Measurements from ENCODE around the gene ASS1. TPM values are rescaled to one million over a fixed set of nuclear protein-coding genes. Genes with fewer than 3 reads are reported as not detected.

The ASS1 gene
- total RNA-seq, 1 experiment from 2014 or later, result 255 TPM

GRCh38 chr9:130484362-130485072 is 39.8 kb downstream of the ASS1 start:
- Histone ChIP-seq H3K9me2 (ENCODE audit: insufficient read depth) (no peaks in the 10 kb centered on the region), H2AFZ (no peak overlapping the region), H3K27ac (no peak overlapping the region), H3K4me1 (replicated peaks; ENCODE audit: insufficient read depth) (no peaks in the 10 kb centered on the region), H3F3A (ENCODE audit: insufficient read depth, low read depth) (no peaks in the 10 kb centered on the region), H3K4me2 (no peak overlapping the region), H3K79me2 (ENCODE audit: low read depth) (no peaks in the 10 kb centered on the region), H3K9me3 (ENCODE audit: insufficient read depth, low read depth) (no peaks in the 10 kb centered on the region), H3K27me3 (ENCODE audit: insufficient read depth, low read depth) (no peaks in the 10 kb centered on the region), H3K4me3 (no peak overlapping the region), H4K20me1 (ENCODE audit: insufficient read depth) (no peaks in the 10 kb centered on the region), H3K36me3 (ENCODE audit: low read depth) (no peaks in the 10 kb centered on the region)
- ChIA-PET CTCF (no interaction called here), POLR2A (ENCODE audit: unreplicated experiment) (no interaction called here)
- no TSS peak for BruUV-seq (replicated peaks)
- TF ChIP-seq, protein P1, sequence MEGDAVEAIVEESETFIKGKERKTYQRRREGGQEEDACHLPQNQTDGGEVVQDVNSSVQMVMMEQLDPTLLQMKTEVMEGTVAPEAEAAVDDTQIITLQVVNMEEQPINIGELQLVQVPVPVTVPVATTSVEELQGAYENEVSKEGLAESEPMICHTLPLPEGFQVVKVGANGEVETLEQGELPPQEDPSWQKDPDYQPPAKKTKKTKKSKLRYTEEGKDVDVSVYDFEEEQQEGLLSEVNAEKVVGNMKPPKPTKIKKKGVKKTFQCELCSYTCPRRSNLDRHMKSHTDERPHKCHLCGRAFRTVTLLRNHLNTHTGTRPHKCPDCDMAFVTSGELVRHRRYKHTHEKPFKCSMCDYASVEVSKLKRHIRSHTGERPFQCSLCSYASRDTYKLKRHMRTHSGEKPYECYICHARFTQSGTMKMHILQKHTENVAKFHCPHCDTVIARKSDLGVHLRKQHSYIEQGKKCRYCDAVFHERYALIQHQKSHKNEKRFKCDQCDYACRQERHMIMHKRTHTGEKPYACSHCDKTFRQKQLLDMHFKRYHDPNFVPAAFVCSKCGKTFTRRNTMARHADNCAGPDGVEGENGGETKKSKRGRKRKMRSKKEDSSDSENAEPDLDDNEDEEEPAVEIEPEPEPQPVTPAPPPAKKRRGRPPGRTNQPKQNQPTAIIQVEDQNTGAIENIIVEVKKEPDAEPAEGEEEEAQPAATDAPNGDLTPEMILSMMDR (conservative IDR thresholded peaks at IDR 0.05), result no peak
- TF ChIP-seq EZH2 (IDR thresholded peaks at IDR 0.05; ENCODE audit: low read depth), result no peak
- intact Hi-C loops (cut with micrococcal nuclease; ENCODE audit: unreplicated experiment), result no loop called here
- no peak for DNase-seq

GRCh38 chr9:130486103-130486502 is 41.3 kb downstream of the ASS1 start:
- H3K36me3 ChIP-seq (ENCODE audit: low read depth), result no peaks in the 10 kb centered on the region
- TF ChIP-seq EZH2 (IDR thresholded peaks at IDR 0.05; ENCODE audit: low read depth), result no peak
- TF ChIP-seq, protein P1 (conservative IDR thresholded peaks at IDR 0.05), result no peak
- BruUV-seq (replicated peaks), result no TSS peak
- no peak overlapping the region for H2AFZ ChIP-seq
- no peak for DNase-seq
- no peak overlapping the region for H3K4me3 ChIP-seq
- H3K9me2 ChIP-seq (ENCODE audit: insufficient read depth), result no peaks in the 10 kb centered on the region
- no peak overlapping the region for H3K4me2 ChIP-seq
- no peaks in the 10 kb centered on the region for H3K27me3 ChIP-seq (ENCODE audit: insufficient read depth, low read depth)
- H3K27ac ChIP-seq, result no peak overlapping the region
- H3K9me3 ChIP-seq (ENCODE audit: insufficient read depth, low read depth), result no peaks in the 10 kb centered on the region
- no peaks in the 10 kb centered on the region for H3K79me2 ChIP-seq (ENCODE audit: low read depth)
- no peaks in the 10 kb centered on the region for H3F3A ChIP-seq (ENCODE audit: insufficient read depth, low read depth)
- POLR2A ChIA-PET (ENCODE audit: unreplicated experiment), result no interaction called here
- intact Hi-C loops (cut with micrococcal nuclease; ENCODE audit: unreplicated experiment), result no loop called here
- H4K20me1 ChIP-seq (ENCODE audit: insufficient read depth), result no peaks in the 10 kb centered on the region
- H3K4me1 ChIP-seq (replicated peaks; ENCODE audit: insufficient read depth), result no peaks in the 10 kb centered on the region
- CTCF ChIA-PET, result no interaction called here

- Histone ChIP-seq H3K9me2 (ENCODE audit: insufficient read depth) (no peaks in the 10 kb centered on the region), H3K4me3 (no peak overlapping the region), H3K27ac (no peak overlapping the region), H3K4me2 (no peak overlapping the region), H3K36me3 (ENCODE audit: low read depth) (no peaks in the 10 kb centered on the region), H3K4me1 (replicated peaks; ENCODE audit: insufficient read depth) (no peaks in the 10 kb centered on the region), H3K79me2 (ENCODE audit: low read depth) (no peaks in the 10 kb centered on the region), H3F3A (ENCODE audit: insufficient read depth, low read depth) (no peaks in the 10 kb centered on the region), H3K27me3 (ENCODE audit: insufficient read depth, low read depth) (no peaks in the 10 kb centered on the region), H3K9me3 (ENCODE audit: insufficient read depth, low read depth) (no peaks in the 10 kb centered on the region), H2AFZ (no peak overlapping the region), H4K20me1 (ENCODE audit: insufficient read depth) (no peaks in the 10 kb centered on the region; the same call in 1 of the 2 replicates)
- BruUV-seq (replicated peaks), result no TSS peak
- no peak for DNase-seq
- ChIA-PET CTCF (no interaction called here), POLR2A (ENCODE audit: unreplicated experiment) (no interaction called here)
- intact Hi-C loops (cut with micrococcal nuclease; ENCODE audit: unreplicated experiment), result no loop called here
- TF ChIP-seq, protein P1 (conservative IDR thresholded peaks at IDR 0.05), result no peak
- no peak for TF ChIP-seq EZH2 (IDR thresholded peaks at IDR 0.05; ENCODE audit: low read depth)
Observed at GRCh38 chr9:130487500-130487899, 42.7 kb downstream of the ASS1 start.

Data from PC-9 (cell line).